Measurements from ENCODE around the gene TMPRSS4. TPM values are rescaled to one million over a fixed set of nuclear protein-coding genes. Genes with fewer than 3 reads are reported as not detected.

TMPRSS4 gene
- total RNA-seq, 2 donors from 2014 or later = 255 to 318 TPM

GRCh38 chr11:118144301-118145268 lies 67.7 kb downstream of the TMPRSS4 start:
- no peak for ATAC-seq
- intact Hi-C loops (cut with DNase I, micrococcal nuclease) = no loop called here
- no peak for DNase-seq

- intact Hi-C loops (cut with DNase I, micrococcal nuclease) = no loop called here
- DNase-seq = peak; percentile 92 to 94
- peak; percentile 98 for ATAC-seq
These were observed 68.7 kb downstream of the TMPRSS4 start for GRCh38 chr11:118145285-118146227.

- no peak for DNase-seq
- ATAC-seq = no peak
- intact Hi-C loops (cut with DNase I, micrococcal nuclease) = no loop called here
These were observed 69.7 kb downstream of the TMPRSS4 start for GRCh38 chr11:118146554-118146953.

GRCh38 chr11:118147502-118147901 lies 70.6 kb downstream of the TMPRSS4 start:
- ATAC-seq (no peak), DNase-seq (no peak)
- intact Hi-C loops (cut with DNase I, micrococcal nuclease) = no loop called here

GRCh38 chr11:118148240-118148639 lies 71.4 kb downstream of the TMPRSS4 start:
- intact Hi-C loops (cut with DNase I, micrococcal nuclease) = no loop called here
- DNase-seq = no peak
- ATAC-seq = no peak

GRCh38 chr11:118148856-118149255 lies 72.0 kb downstream of the TMPRSS4 start:
- no peak for DNase-seq
- intact Hi-C loops (cut with DNase I, micrococcal nuclease) = no loop called here

GRCh38 chr11:118149493-118149892 lies 72.6 kb downstream of the TMPRSS4 start:
- intact Hi-C loops (cut with DNase I, micrococcal nuclease) = no loop called here
- DNase-seq = no peak
- ATAC-seq = no peak

More at GRCh38 chr11:118148856-118149255, 72.0 kb downstream of the TMPRSS4 start:
- no peak for ATAC-seq

- intact Hi-C loops (cut with DNase I, micrococcal nuclease) = no loop called here
- DNase-seq (no peak), ATAC-seq (no peak)
These were observed 74.6 kb downstream of the TMPRSS4 start for GRCh38 chr11:118151431-118151830.

GRCh38 chr11:118152020-118152551 lies 75.2 kb downstream of the TMPRSS4 start:
- DNase-seq = no peak
- intact Hi-C loops (cut with DNase I, micrococcal nuclease) = no loop called here
- ATAC-seq = no peak

- peak; percentile 56 to 60 for DNase-seq
- intact Hi-C loops (cut with DNase I, micrococcal nuclease) = no loop called here
- peak; percentile 84 for ATAC-seq
These were observed 75.9 kb downstream of the TMPRSS4 start, which contains the start of gene SCN4B for GRCh38 chr11:118152552-118153471. Gene SCN4B, minus strand, starts transcription at chr11:118152823. Its CDS starts 150 bp downstream, at chr11:118152673.

- intact Hi-C loops (cut with DNase I, micrococcal nuclease) = no loop called here
- DNase-seq = no peak
- ATAC-seq = no peak
These were observed 76.6 kb downstream of the TMPRSS4 start for GRCh38 chr11:118153516-118153915.

- ATAC-seq (no peak), DNase-seq (no peak)
- intact Hi-C loops (cut with DNase I, micrococcal nuclease) = no loop called here
These were observed 77.1 kb downstream of the TMPRSS4 start for GRCh38 chr11:118153976-118154375.

- intact Hi-C loops (cut with DNase I, micrococcal nuclease) = no loop called here
- no peak for DNase-seq
- no peak for ATAC-seq
These were observed 77.8 kb downstream of the TMPRSS4 start for GRCh38 chr11:118154641-118155040.

GRCh38 chr11:118155776-118156530 lies 79.1 kb downstream of the TMPRSS4 start:
- intact Hi-C loops (cut with DNase I, micrococcal nuclease) = no loop called here
- ATAC-seq = no peak
- no peak for DNase-seq

GRCh38 chr11:118156531-118157185 lies 79.8 kb downstream of the TMPRSS4 start:
- DNase-seq (no peak), ATAC-seq (peak; percentile 48)
- intact Hi-C loops (cut with DNase I, micrococcal nuclease) = no loop called here

GRCh38 chr11:118157186-118157895 lies 80.5 kb downstream of the TMPRSS4 start:
- DNase-seq (no peak), ATAC-seq (no peak)
- intact Hi-C loops (cut with DNase I, micrococcal nuclease) = no loop called here

Data from left colon (tissue), 2 donors.